MM.1S (cell line): Measurements from ENCODE around the gene DDX54.

ENCODE experiments used
- DNase-seq: peaks from one replicate; pipeline ENCODE4 v3.0.0-alpha.2; 2015
- H2AFZ ChIP-seq: fragments of 300-600 bp; sonication (generic); 2 replicates; pipeline ENCODE4 v1.6.0; 2016; ENCODE audit warnings: antibody characterized with exemption, low read length
- H3F3A ChIP-seq: fragments of 300-600 bp; sonication (generic); 2 replicates; pipeline ENCODE4 v1.6.1; 2016; ENCODE audit warnings: mild to moderate bottlenecking, antibody characterized with exemption, low read length, moderate library complexity, mixed read lengths; ENCODE audit not compliant: insufficient read depth
- H3K27ac ChIP-seq: fragments of 300-600 bp; sonication (generic); 2 replicates; pipeline ENCODE4 v1.5.1; 2016; ENCODE audit warnings: mild to moderate bottlenecking, low read length
- H3K27me3 ChIP-seq: fragments of 300-600 bp; sonication (generic); replicated peaks from 2 replicates; pipeline ENCODE4 v1.6.0; 2016; ENCODE audit warnings: low read length; ENCODE audit not compliant: insufficient read depth
- H3K36me3 ChIP-seq: fragments of 300-600 bp; sonication (generic); replicated peaks from 2 replicates; pipeline ENCODE4 v1.6.1; 2016; ENCODE audit warnings: mild to moderate bottlenecking, low read length, mixed read lengths; ENCODE audit not compliant: insufficient read depth
- H3K4me1 ChIP-seq: fragments of 300-600 bp; sonication (generic); 2 replicates; pipeline ENCODE4 v1.6.1; 2016; ENCODE audit warnings: low read length, mixed read lengths
- H3K4me2 ChIP-seq: fragments of 300-600 bp; sonication (generic); 2 replicates; pipeline ENCODE4 v1.6.0; 2016; ENCODE audit warnings: low read depth, low read length
- H3K4me3 ChIP-seq: fragments of 300-600 bp; sonication (generic); 2 replicates; pipeline ENCODE4 v1.5.1; 2016; ENCODE audit warnings: low read length, mixed read lengths
- H3K79me2 ChIP-seq: fragments of 300-600 bp; sonication (generic); 2 replicates; pipeline ENCODE4 v1.6.1; 2016; ENCODE audit warnings: mixed run types, low read length, mixed read lengths
- H3K9ac ChIP-seq: fragments of 300-600 bp; sonication (generic); 2 replicates; pipeline ENCODE4 v1.6.1; 2016; ENCODE audit warnings: low read length, mixed read lengths
- H3K9me2 ChIP-seq: fragments of 300-600 bp; sonication (generic); replicated peaks from 2 replicates; pipeline ENCODE4 v1.6.1; 2016; ENCODE audit warnings: mild to moderate bottlenecking, low read length, mixed read lengths; ENCODE audit not compliant: insufficient read depth
- H3K9me3 ChIP-seq: fragments of 300-600 bp; sonication (generic); replicated peaks from 2 replicates; pipeline ENCODE4 v1.6.1; 2016; ENCODE audit warnings: mild to moderate bottlenecking, low read length, mixed read lengths; ENCODE audit not compliant: insufficient read depth
- H4K20me1 ChIP-seq: fragments of 300-600 bp; sonication (generic); 2 replicates; pipeline ENCODE4 v1.6.1; 2016; ENCODE audit warnings: mild to moderate bottlenecking, low read length, moderate library complexity, mixed read lengths; ENCODE audit not compliant: insufficient read depth
- CTCF ChIP-seq: fragments of 300-600 bp; sonication (generic); IDR thresholded peaks from 2 replicates; pipeline ENCODE4 v1.5.1; 2016; ENCODE audit warnings: antibody characterized with exemption, low read length, mixed read lengths
- EZH2 ChIP-seq: fragments of 300-600 bp; sonication (generic); optimal IDR thresholded peaks from 2 replicates; pipeline ENCODE3; 2017; ENCODE audit warnings: low read depth, mild to moderate bottlenecking, antibody characterized with exemption, low read length, mixed read lengths
- EZH2phosphoT487 ChIP-seq: fragments of 300-600 bp; sonication (generic); IDR thresholded peaks from 2 replicates; pipeline ENCODE4 v1.6.1; 2018; ENCODE audit warnings: antibody characterized with exemption, low read length

The DDX54 gene

GRCh38 chr12:113164014-113164413 is 21.3 kb downstream of the DDX54 start:
- H3K9me3 ChIP-seq: no peaks in the 10 kb centered on the region
- no peaks in the 10 kb centered on the region for H3K27me3 ChIP-seq
- no peaks in the 10 kb centered on the region for H3K4me1 ChIP-seq
- no peak for TF ChIP-seq EZH2
- TF ChIP-seq CTCF: no peak
- no peak for TF ChIP-seq EZH2phosphoT487
- DNase-seq: no peak
- H4K20me1 ChIP-seq: no peaks in the 10 kb centered on the region
- H3F3A ChIP-seq: no peaks in the 10 kb centered on the region
- no peak overlapping the region for H3K9ac ChIP-seq
- no peaks in the 10 kb centered on the region for H3K9me2 ChIP-seq
- H2AFZ ChIP-seq: no peak overlapping the region
- no peak overlapping the region for H3K27ac ChIP-seq
- no peaks in the 10 kb centered on the region for H3K36me3 ChIP-seq
- no peak overlapping the region for H3K4me3 ChIP-seq
- H3K4me2 ChIP-seq: no peak overlapping the region
- H3K79me2 ChIP-seq: no peaks in the 10 kb centered on the region

- no peak overlapping the region for H2AFZ ChIP-seq
- no peak overlapping the region for H3K27ac ChIP-seq
- H4K20me1 ChIP-seq: no peaks in the 10 kb centered on the region
- no peak overlapping the region for H3K4me3 ChIP-seq
- no peaks in the 10 kb centered on the region for H3K9me3 ChIP-seq
- no peak for TF ChIP-seq CTCF
- TF ChIP-seq EZH2phosphoT487: no peak
- no peak for TF ChIP-seq EZH2
- no peak overlapping the region for H3K9ac ChIP-seq
- no peak for DNase-seq
- no peaks in the 10 kb centered on the region for H3K9me2 ChIP-seq
- H3K36me3 ChIP-seq: no peaks in the 10 kb centered on the region
- no peaks in the 10 kb centered on the region for H3K79me2 ChIP-seq
- no peaks in the 10 kb centered on the region for H3K4me1 ChIP-seq
- H3K4me2 ChIP-seq: no peak overlapping the region
- H3K27me3 ChIP-seq: no peaks in the 10 kb centered on the region
- no peaks in the 10 kb centered on the region for H3F3A ChIP-seq
Measured at GRCh38 chr12:113163030-113163360, 22.3 kb downstream of the DDX54 start.

- TF ChIP-seq EZH2 (no peak), EZH2phosphoT487 (no peak), CTCF (no peak)
- Histone ChIP-seq H3K36me3 (no peaks in the 10 kb centered on the region), H4K20me1 (no peaks in the 10 kb centered on the region), H3K4me3 (no peak overlapping the region), H3F3A (no peaks in the 10 kb centered on the region), H3K4me2 (no peak overlapping the region), H3K79me2 (no peaks in the 10 kb centered on the region), H3K27ac (no peak overlapping the region), H3K9me2 (no peaks in the 10 kb centered on the region), H3K9me3 (no peaks in the 10 kb centered on the region), H2AFZ (no peak overlapping the region), H3K4me1 (no peaks in the 10 kb centered on the region), H3K27me3 (no peaks in the 10 kb centered on the region), H3K9ac (no peak overlapping the region)
- DNase-seq: no peak
Measured at GRCh38 chr12:113162102-113163029, 22.9 kb downstream of the DDX54 start.
